Upper lobe of left lung (tissue), 4 donors: ENCODE measurements around the gene MYO18B.

Source experiments
- EP300 ChIP-seq, 4 donors: sonication (generic); formaldehyde crosslinking; IDR thresholded peaks; one replicate each; pipeline ENCODE4 v1.5.1; 2017; ENCODE audit warnings: antibody characterized with exemption in 4 of 4, control low read depth in 2 of 4
- POLR2A ChIP-seq, 4 donors: fragments of 450-650 bp; IDR thresholded peaks; one replicate each; pipeline ENCODE4 v1.5.1; 2016 to 2017; ENCODE audit warnings: antibody characterized with exemption in 4 of 4, mild to moderate bottlenecking in 2 of 4
- POLR2AphosphoS5 ChIP-seq, 2 donors: sonication (generic); formaldehyde crosslinking; IDR thresholded peaks; one replicate each; pipeline ENCODE4 v1.5.1; 2017; ENCODE audit warnings: antibody characterized with exemption in 2 of 2
- TF ChIP-seq, protein P1 (sequence below), 6 experiments: fragments of 450-650 bp in 4 of 6; fragments of 200-600 bp in 2 of 6; sonication (generic) in 2 of 6; IDR thresholded peaks; one replicate each; pipeline ENCODE4 v1.5.1; 2016 to 2019; ENCODE audit warnings: antibody characterized with exemption in 6 of 6

DNA sequence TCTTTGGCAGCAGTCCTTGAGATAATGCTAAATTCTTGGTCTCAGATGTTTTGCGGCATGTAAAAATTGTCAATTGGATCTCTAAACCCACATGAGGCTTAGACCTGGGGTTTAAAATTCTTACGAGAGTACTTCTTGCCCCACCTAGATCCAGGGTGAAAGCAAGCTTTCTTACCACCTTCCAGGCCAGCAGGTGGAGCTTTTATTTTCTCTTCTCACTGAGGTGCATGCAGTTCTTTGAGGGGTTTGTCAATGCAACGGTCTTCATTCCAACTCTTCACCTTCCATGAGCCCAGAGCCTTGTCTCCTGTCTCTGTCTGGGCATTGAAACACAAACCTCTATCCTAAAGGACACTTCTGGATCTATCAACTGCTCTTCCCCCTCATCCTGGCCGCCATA lies 154.1 kb downstream of the MYO18B start:
- TF ChIP-seq, protein P1, sequence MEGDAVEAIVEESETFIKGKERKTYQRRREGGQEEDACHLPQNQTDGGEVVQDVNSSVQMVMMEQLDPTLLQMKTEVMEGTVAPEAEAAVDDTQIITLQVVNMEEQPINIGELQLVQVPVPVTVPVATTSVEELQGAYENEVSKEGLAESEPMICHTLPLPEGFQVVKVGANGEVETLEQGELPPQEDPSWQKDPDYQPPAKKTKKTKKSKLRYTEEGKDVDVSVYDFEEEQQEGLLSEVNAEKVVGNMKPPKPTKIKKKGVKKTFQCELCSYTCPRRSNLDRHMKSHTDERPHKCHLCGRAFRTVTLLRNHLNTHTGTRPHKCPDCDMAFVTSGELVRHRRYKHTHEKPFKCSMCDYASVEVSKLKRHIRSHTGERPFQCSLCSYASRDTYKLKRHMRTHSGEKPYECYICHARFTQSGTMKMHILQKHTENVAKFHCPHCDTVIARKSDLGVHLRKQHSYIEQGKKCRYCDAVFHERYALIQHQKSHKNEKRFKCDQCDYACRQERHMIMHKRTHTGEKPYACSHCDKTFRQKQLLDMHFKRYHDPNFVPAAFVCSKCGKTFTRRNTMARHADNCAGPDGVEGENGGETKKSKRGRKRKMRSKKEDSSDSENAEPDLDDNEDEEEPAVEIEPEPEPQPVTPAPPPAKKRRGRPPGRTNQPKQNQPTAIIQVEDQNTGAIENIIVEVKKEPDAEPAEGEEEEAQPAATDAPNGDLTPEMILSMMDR (IDR thresholded peaks at IDR 0.05), result no peak
- TF ChIP-seq EP300 (IDR thresholded peaks at IDR 0.05) (no peak), POLR2AphosphoS5 (IDR thresholded peaks at IDR 0.05) (no peak), POLR2A (IDR thresholded peaks at IDR 0.05) (no peak)
